HepG2 (cell line): ENCODE measurements around the gene GGA1. TPM values are rescaled to one million over a fixed set of nuclear protein-coding genes. Genes with fewer than 3 reads are reported as not detected.
A peak's percentile ranks its signal among the peaks of the same experiment; 100 is the strongest.

Experiments used
- BHLHE40 ChIP-seq: IDR thresholded peaks from 2 replicates; pipeline ENCODE4 v1.6.1; 2011; ENCODE audit warnings: low read length, improper control_type of control experiment
- CBFB ChIP-seq: sonication (generic); formaldehyde crosslinking; IDR thresholded peaks from 2 replicates; pipeline ENCODE4 v1.4.0; 2020; ENCODE audit warnings: missing genetic modification reagents
- FOXA3 ChIP-seq: IDR thresholded peaks from 2 replicates; pipeline ENCODE4 v1.6.1; 2016; ENCODE audit warnings: missing genetic modification reagents, missing compliant biosample characterization
- HMGA1 ChIP-seq: sonication (generic); formaldehyde crosslinking; conservative IDR thresholded peaks from 2 replicates; pipeline ENCODE4 v1.4.0; 2020; ENCODE audit warnings: missing genetic modification reagents
- KDM2A ChIP-seq: sonication (generic); formaldehyde crosslinking; IDR thresholded peaks from 2 replicates; pipeline ENCODE4 v1.4.0; 2020; ENCODE audit warnings: low read depth, missing genetic modification reagents, borderline replicate concordance
- KDM3A ChIP-seq: IDR thresholded peaks from 2 replicates; pipeline ENCODE4 v1.6.1; 2018; ENCODE audit warnings: low read depth, missing compliant biosample characterization
- NONO ChIP-seq, 2 experiments: fragments of 450-650 bp in 1 of 2; sonication (generic) in 1 of 2; formaldehyde crosslinking in 1 of 2; IDR thresholded peaks in 1 of 2; conservative IDR thresholded peaks in 1 of 2; 2 replicates each; pipeline versions ENCODE4 v1.6.1 to v1.8.0; 2017 to 2022; ENCODE audit warnings: mild to moderate bottlenecking in 1 of 2, missing genetic modification reagents in 1 of 2, moderate library complexity in 1 of 2
- PRMT3 ChIP-seq: sonication (generic); formaldehyde crosslinking; IDR thresholded peaks from 2 replicates; pipeline ENCODE4 v1.8.1; 2022; ENCODE audit warnings: low read depth, mild to moderate bottlenecking, moderate library complexity, missing genetic modification reagents, borderline replicate concordance
- SP1 ChIP-seq, 2 experiments: fragments of 450-650 bp in 1 of 2; sonication (generic) in 1 of 2; formaldehyde crosslinking in 1 of 2; IDR thresholded peaks; 2 replicates each; pipeline versions ENCODE4 v1.4.0 to v1.6.1; 2016 to 2020; ENCODE audit warnings: missing genetic modification reagents in 1 of 2
- TAF1 ChIP-seq: sonication (generic); formaldehyde crosslinking; IDR thresholded peaks from 2 replicates; pipeline ENCODE4 v1.4.0; 2020; ENCODE audit warnings: missing genetic modification reagents
- U2AF1 ChIP-seq: fragments of 200-400 bp; formaldehyde crosslinking; optimal IDR thresholded peaks from 2 replicates; pipeline ENCODE3; 2017; ENCODE audit warnings: mild to moderate bottlenecking, low read depth, low read length
- YEATS4 ChIP-seq: sonication (generic); formaldehyde crosslinking; IDR thresholded peaks from 2 replicates; pipeline ENCODE4 v1.4.0; 2020; ENCODE audit warnings: missing genetic modification reagents, borderline replicate concordance
- ZNF124 ChIP-seq: sonication (generic); formaldehyde crosslinking; IDR thresholded peaks from 2 replicates; pipeline ENCODE4 v1.4.0; 2020; ENCODE audit warnings: missing genetic modification reagents
- ZNF20 ChIP-seq: sonication (generic); formaldehyde crosslinking; IDR thresholded peaks from 2 replicates; pipeline ENCODE4 v1.4.0; 2020; ENCODE audit warnings: mild to moderate bottlenecking, moderate library complexity, missing genetic modification reagents
- ZNF264 ChIP-seq: sonication (generic); formaldehyde crosslinking; IDR thresholded peaks from 2 replicates; pipeline ENCODE4 v1.4.0; 2020; ENCODE audit warnings: missing genetic modification reagents
- ZNF329 ChIP-seq: sonication (generic); formaldehyde crosslinking; IDR thresholded peaks from 2 replicates; pipeline ENCODE4 v1.9.0; 2021; ENCODE audit warnings: low read depth, mild to moderate bottlenecking, missing genetic modification reagents
- ZNF451 ChIP-seq: sonication (generic); formaldehyde crosslinking; IDR thresholded peaks from 2 replicates; pipeline ENCODE4 v1.5.0; 2020; ENCODE audit warnings: mild to moderate bottlenecking, missing genetic modification reagents
- ZNF768 ChIP-seq: sonication (generic); formaldehyde crosslinking; IDR thresholded peaks from 2 replicates; pipeline ENCODE4 v1.4.0; 2020; ENCODE audit warnings: missing genetic modification reagents
- ZSCAN30 ChIP-seq: sonication (generic); formaldehyde crosslinking; IDR thresholded peaks from 2 replicates; pipeline ENCODE4 v1.5.0; 2020; ENCODE audit warnings: mild to moderate bottlenecking, missing genetic modification reagents
- polyA plus RNA-seq, 8 experiments: library from polyadenylated mRNA; depleted of rRNA in 3 of 8; stranded (reverse) in 7 of 8; unstranded in 1 of 8; fragments of >200 nt; fragmentation: Illumina TruSeq in 4 of 8; extraction: Trizol in 4 of 8; gene quantifications; 2 replicates each; pipeline versions ENCODE4 v1.2.1 to v1.2.3, GENCODE V29; 2011 to 2016; ENCODE audit warnings: low read depth in 4 of 8, missing spikeins in 1 of 8, mixed read lengths in 1 of 8; ENCODE audit not compliant: insufficient read depth in 1 of 8
- total RNA-seq, 5 experiments: library from RNA; depleted of rRNA; stranded (reverse); fragments of >200 nt; fragmentation: Illumina TruSeq; extraction: Trizol; gene quantifications; 2 replicates each; pipeline ENCODE4 v1.2.3, GENCODE V29; 2016; ENCODE audit warnings: low read depth in 1 of 5
- TF ChIP-seq, protein P1 (sequence below): IDR thresholded peaks from 2 replicates; pipeline ENCODE4 v1.6.1; 2016; ENCODE audit warnings: low read depth
- TF ChIP-seq, protein P2 (sequence below): sonication (generic); formaldehyde crosslinking; IDR thresholded peaks from 2 replicates; pipeline ENCODE4 v1.5.0; 2020; ENCODE audit warnings: mild to moderate bottlenecking, missing genetic modification reagents
- TF ChIP-seq, protein P3 (sequence below): sonication (generic); formaldehyde crosslinking; IDR thresholded peaks from 2 replicates; pipeline ENCODE4 v1.8.1; 2022; ENCODE audit warnings: low read depth, mild to moderate bottlenecking, missing genetic modification reagents

GGA1 gene
- total and polyA plus RNA-seq, 2 of the 13 experiments (the other 11 are each of a cell fraction or from before 2014, with no cell fraction given): 29.1 to 87.2 TPM

DNA sequence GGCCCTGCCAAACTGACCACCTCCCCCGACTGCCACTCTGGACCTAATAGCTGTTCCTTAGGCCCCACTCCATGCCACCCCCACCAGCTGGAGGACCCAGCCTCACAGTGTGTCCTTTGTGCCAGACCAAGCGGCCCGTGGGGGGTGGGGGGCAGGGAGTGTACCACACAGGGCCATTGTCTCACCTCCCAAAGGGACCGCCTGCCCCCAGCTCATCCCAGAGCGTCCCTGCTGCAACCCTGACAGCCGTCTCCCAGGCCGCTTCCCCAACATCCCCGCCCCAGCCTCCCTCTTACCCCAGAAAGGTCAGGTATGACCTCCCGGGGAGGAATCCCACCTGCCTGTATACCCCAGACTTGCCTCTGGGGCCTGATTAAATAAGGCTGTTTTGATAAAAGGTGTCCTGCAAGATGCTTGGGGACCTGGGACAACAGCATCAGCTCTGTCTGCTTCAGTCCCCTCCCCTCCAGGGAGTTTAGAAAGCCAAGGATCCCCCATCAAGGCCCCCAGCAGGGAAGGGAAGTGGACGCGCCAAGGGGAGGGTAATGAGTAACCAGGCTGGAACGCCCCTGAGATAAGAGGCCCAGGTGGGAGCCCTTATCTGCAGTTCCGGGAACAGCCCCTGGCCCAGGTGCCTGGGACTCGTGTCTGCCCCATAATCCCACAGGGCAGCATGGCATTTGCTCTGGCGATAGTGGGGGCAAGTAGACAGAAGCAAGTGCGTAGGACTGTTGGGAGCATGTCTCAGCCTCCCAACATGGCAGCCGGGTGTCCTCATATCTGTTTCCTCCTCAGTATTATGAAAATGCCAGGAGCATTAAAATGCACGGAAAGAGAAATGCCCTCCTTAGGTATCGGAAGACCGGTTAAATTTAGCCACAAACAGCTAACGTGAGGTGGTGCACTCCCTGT lies 39.4 kb upstream of the GGA1 start (continued):
- TF ChIP-seq, protein P1, sequence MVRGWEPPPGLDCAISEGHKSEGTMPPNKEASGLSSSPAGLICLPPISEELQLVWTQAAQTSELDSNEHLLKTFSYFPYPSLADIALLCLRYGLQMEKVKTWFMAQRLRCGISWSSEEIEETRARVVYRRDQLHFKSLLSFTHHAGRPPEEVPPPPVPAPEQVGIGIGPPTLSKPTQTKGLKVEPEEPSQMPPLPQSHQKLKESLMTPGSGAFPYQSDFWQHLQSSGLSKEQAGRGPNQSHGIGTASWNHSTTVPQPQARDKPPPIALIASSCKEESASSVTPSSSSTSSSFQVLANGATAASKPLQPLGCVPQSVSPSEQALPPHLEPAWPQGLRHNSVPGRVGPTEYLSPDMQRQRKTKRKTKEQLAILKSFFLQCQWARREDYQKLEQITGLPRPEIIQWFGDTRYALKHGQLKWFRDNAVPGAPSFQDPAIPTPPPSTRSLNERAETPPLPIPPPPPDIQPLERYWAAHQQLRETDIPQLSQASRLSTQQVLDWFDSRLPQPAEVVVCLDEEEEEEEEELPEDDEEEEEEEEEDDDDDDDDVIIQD: peak; percentile 16; the same call in 1 of the 2 replicates
- TF ChIP-seq HMGA1 (CRISPR knock-in tag) (no peak), NONO (IDR thresholded peaks at IDR 0.05) (no peak), NONO (CRISPR knock-in tag; conservative IDR thresholded peaks at IDR 0.05) (peak; percentile 54), ZNF768 (CRISPR knock-in tag) (0 out of 2 replicates have a peak, but pooled peaks have one; percentile 11), U2AF1 (peak; percentile 34), KDM3A (CRISPR knock-in tag) (no peak), YEATS4 (peak; percentile 37; the same call in 1 of the 2 replicates), ZNF20 (0 out of 2 replicates have a peak, but pooled peaks have one; percentile 27), ZNF329 (peak; percentile 64; the same call in 1 of the 2 replicates), ZNF264 (CRISPR knock-in tag) (0 out of 2 replicates have a peak, but pooled peaks have one; percentile 34), ZNF451 (CRISPR knock-in tag) (no peak), TAF1 (peak; percentile 49; the same call in 1 of the 2 replicates), ZSCAN30 (CRISPR knock-in tag) (no peak), SP1 (IDR thresholded peaks at IDR 0.05) (no peak), SP1 (CRISPR knock-in tag; IDR thresholded peaks at IDR 0.05) (no peak), BHLHE40 (no peak), ZNF124 (CRISPR knock-in tag) (peak; percentile 91; the same call in 1 of the 2 replicates), PRMT3 (CRISPR knock-in tag) (peak; percentile 64; the same call in 1 of the 2 replicates), FOXA3 (CRISPR knock-in tag) (peak; percentile 57; the same call in 1 of the 2 replicates), KDM2A (peak; percentile 99), CBFB (CRISPR knock-in tag) (no peak)
- TF ChIP-seq, protein P2, sequence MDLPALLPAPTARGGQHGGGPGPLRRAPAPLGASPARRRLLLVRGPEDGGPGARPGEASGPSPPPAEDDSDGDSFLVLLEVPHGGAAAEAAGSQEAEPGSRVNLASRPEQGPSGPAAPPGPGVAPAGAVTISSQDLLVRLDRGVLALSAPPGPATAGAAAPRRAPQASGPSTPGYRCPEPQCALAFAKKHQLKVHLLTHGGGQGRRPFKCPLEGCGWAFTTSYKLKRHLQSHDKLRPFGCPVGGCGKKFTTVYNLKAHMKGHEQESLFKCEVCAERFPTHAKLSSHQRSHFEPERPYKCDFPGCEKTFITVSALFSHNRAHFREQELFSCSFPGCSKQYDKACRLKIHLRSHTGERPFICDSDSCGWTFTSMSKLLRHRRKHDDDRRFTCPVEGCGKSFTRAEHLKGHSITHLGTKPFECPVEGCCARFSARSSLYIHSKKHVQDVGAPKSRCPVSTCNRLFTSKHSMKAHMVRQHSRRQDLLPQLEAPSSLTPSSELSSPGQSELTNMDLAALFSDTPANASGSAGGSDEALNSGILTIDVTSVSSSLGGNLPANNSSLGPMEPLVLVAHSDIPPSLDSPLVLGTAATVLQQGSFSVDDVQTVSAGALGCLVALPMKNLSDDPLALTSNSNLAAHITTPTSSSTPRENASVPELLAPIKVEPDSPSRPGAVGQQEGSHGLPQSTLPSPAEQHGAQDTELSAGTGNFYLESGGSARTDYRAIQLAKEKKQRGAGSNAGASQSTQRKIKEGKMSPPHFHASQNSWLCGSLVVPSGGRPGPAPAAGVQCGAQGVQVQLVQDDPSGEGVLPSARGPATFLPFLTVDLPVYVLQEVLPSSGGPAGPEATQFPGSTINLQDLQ (CRISPR knock-in tag): 0 out of 2 replicates have a peak, but pooled peaks have one; percentile 43
- TF ChIP-seq, protein P3, sequence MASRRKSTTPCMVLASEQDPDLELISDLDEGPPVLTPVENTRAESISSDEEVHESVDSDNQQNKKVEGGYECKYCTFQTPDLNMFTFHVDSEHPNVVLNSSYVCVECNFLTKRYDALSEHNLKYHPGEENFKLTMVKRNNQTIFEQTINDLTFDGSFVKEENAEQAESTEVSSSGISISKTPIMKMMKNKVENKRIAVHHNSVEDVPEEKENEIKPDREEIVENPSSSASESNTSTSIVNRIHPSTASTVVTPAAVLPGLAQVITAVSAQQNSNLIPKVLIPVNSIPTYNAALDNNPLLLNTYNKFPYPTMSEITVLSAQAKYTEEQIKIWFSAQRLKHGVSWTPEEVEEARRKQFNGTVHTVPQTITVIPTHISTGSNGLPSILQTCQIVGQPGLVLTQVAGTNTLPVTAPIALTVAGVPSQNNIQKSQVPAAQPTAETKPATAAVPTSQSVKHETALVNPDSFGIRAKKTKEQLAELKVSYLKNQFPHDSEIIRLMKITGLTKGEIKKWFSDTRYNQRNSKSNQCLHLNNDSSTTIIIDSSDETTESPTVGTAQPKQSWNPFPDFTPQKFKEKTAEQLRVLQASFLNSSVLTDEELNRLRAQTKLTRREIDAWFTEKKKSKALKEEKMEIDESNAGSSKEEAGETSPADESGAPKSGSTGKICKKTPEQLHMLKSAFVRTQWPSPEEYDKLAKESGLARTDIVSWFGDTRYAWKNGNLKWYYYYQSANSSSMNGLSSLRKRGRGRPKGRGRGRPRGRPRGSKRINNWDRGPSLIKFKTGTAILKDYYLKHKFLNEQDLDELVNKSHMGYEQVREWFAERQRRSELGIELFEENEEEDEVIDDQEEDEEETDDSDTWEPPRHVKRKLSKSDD (CRISPR knock-in tag): no peak
